HEK293 (cell line): ENCODE measurements around the gene TSPAN14.

ENCODE experiments used
- CTCF ChIA-PET: fragments of 350-600 bp; formaldehyde crosslinking; extraction: SDS; loops from one replicate; lab custom pipeline; 2021; ENCODE audit warnings: antibody characterized with exemption; lab: Yijun Ruan, JAX
- POLR2A ChIA-PET: fragments of 300-600 bp; formaldehyde crosslinking; extraction: SDS; loops from one replicate; lab custom pipeline; 2020; ENCODE audit warnings: antibody characterized with exemption, inconsistent platforms; lab: Yijun Ruan, JAX
- H3K27ac ChIP-seq: fragments of 200-500 bp; sonication (Bioruptor generic); 2 replicates; pipeline ENCODE4 v1.5.1; 2014; ENCODE audit warnings: low read depth, low read length, control low read depth, inconsistent platforms; ENCODE audit errors: extremely low read depth
- H3K36me3 ChIP-seq, 2 experiments: fragments of 200-500 bp in 1 of 2; sonication (Bioruptor generic) in 1 of 2; 1 replicate in 1 of 2; 2 replicates in 1 of 2; pipeline ENCODE4 v1.5.1; 2014 to 2017; ENCODE audit warnings: inconsistent platforms in 2 of 2, low read length in 2 of 2; ENCODE audit not compliant: control insufficient read depth in 2 of 2, insufficient read depth in 1 of 2
- H3K4me1 ChIP-seq: fragments of 200-500 bp; sonication (Bioruptor generic); 2 replicates; pipeline ENCODE4 v1.5.1; 2014; ENCODE audit warnings: mild to moderate bottlenecking, low read length, inconsistent platforms; ENCODE audit not compliant: control insufficient read depth, insufficient read depth
- H3K4me3 ChIP-seq: 2 replicates; pipeline ENCODE4 v1.5.1; 2011; ENCODE audit warnings: low read depth, mild to moderate bottlenecking, control low read depth, low read length, moderate library complexity
- H3K9me3 ChIP-seq: fragments of 200-500 bp; sonication (Bioruptor generic); 2 replicates; pipeline ENCODE4 v1.5.1; 2014; ENCODE audit warnings: low read depth, low read length, inconsistent platforms; ENCODE audit not compliant: control insufficient read depth, insufficient read depth
- FEZF1 ChIP-seq: fragments of 450-650 bp; formaldehyde crosslinking; IDR thresholded peaks from 2 replicates; pipeline ENCODE4 v1.5.1; 2016; ENCODE audit warnings: missing biosample characterization, missing genetic modification characterization
- HOXC10 ChIP-seq: sonication (generic); formaldehyde crosslinking; IDR thresholded peaks from 2 replicates; pipeline ENCODE4 v1.8.1; 2023; ENCODE audit warnings: mild to moderate bottlenecking, missing genetic modification reagents
- SALL2 ChIP-seq: fragments of 450-650 bp; formaldehyde crosslinking; IDR thresholded peaks from 2 replicates; pipeline ENCODE4 v1.5.0; 2017; ENCODE audit warnings: missing biosample characterization, mild to moderate bottlenecking, missing genetic modification characterization, borderline replicate concordance
- SETDB1 ChIP-seq: IDR thresholded peaks from one replicate; pipeline ENCODE4 v1.6.1; 2017; ENCODE audit warnings: mild to moderate bottlenecking, low read length, moderate library complexity, mixed read lengths; ENCODE audit not compliant: insufficient read length
- ZBTB1 ChIP-seq: fragments of 450-650 bp; formaldehyde crosslinking; IDR thresholded peaks from 2 replicates; pipeline ENCODE4 v1.5.1; 2016; ENCODE audit warnings: missing biosample characterization, missing genetic modification characterization
- ZBTB48 ChIP-seq: fragments of 450-650 bp; formaldehyde crosslinking; IDR thresholded peaks from 2 replicates; pipeline ENCODE4 v1.5.1; 2016; ENCODE audit warnings: missing biosample characterization, missing genetic modification characterization
- ZNF10 ChIP-seq: fragments of 450-650 bp; formaldehyde crosslinking; IDR thresholded peaks from 2 replicates; pipeline ENCODE4 v1.5.1; 2017; ENCODE audit warnings: missing biosample characterization, missing genetic modification characterization
- ZNF223 ChIP-seq: fragments of 450-650 bp; formaldehyde crosslinking; IDR thresholded peaks from 2 replicates; pipeline ENCODE4 v1.5.1; 2016; ENCODE audit warnings: missing biosample characterization, missing genetic modification characterization
- ZNF37A ChIP-seq: fragments of 450-650 bp; IDR thresholded peaks from 2 replicates; pipeline ENCODE4 v1.5.1; 2018; ENCODE audit warnings: missing biosample characterization, missing genetic modification characterization
- ZNF596 ChIP-seq: fragments of 450-650 bp; IDR thresholded peaks from 2 replicates; pipeline ENCODE4 v1.5.0; 2018; ENCODE audit warnings: missing biosample characterization, mild to moderate bottlenecking, missing genetic modification characterization, moderate library complexity
- ZNF621 ChIP-seq: fragments of 450-650 bp; formaldehyde crosslinking; IDR thresholded peaks from 2 replicates; pipeline ENCODE4 v1.5.1; 2017; ENCODE audit warnings: missing biosample characterization, missing genetic modification characterization
- ZNF626 ChIP-seq: fragments of 450-650 bp; sonication (Bioruptor Pico); formaldehyde crosslinking; IDR thresholded peaks from 2 replicates; pipeline ENCODE4 v1.5.1; 2018; ENCODE audit warnings: missing biosample characterization, missing genetic modification characterization, inconsistent platforms
- ZNF677 ChIP-seq: fragments of 450-650 bp; IDR thresholded peaks from 2 replicates; pipeline ENCODE4 v1.5.0; 2018; ENCODE audit warnings: missing biosample characterization, mild to moderate bottlenecking, missing genetic modification characterization, moderate library complexity
- ZNF776 ChIP-seq: fragments of 450-650 bp; formaldehyde crosslinking; IDR thresholded peaks from 2 replicates; pipeline ENCODE4 v1.5.0; 2017; ENCODE audit warnings: missing biosample characterization, missing genetic modification characterization, borderline replicate concordance
- ZXDB ChIP-seq: fragments of 450-650 bp; formaldehyde crosslinking; IDR thresholded peaks from 2 replicates; pipeline ENCODE4 v1.5.1; 2016; ENCODE audit warnings: missing biosample characterization, missing genetic modification characterization
- TF ChIP-seq, protein P1 (sequence below): fragments of 450-650 bp; formaldehyde crosslinking; IDR thresholded peaks from 2 replicates; pipeline ENCODE4 v1.5.1; 2016; ENCODE audit warnings: missing biosample characterization, missing genetic modification characterization
- TF ChIP-seq, protein P2 (sequence below): fragments of 450-650 bp; formaldehyde crosslinking; IDR thresholded peaks from 2 replicates; pipeline ENCODE4 v1.5.1; 2016; ENCODE audit warnings: missing biosample characterization, missing genetic modification characterization, low read depth
- TF ChIP-seq, protein P3 (sequence below): fragments of 450-650 bp; formaldehyde crosslinking; IDR thresholded peaks from 2 replicates; pipeline ENCODE4 v1.5.1; 2016; ENCODE audit warnings: missing biosample characterization, missing genetic modification characterization

TSPAN14 gene

DNA sequence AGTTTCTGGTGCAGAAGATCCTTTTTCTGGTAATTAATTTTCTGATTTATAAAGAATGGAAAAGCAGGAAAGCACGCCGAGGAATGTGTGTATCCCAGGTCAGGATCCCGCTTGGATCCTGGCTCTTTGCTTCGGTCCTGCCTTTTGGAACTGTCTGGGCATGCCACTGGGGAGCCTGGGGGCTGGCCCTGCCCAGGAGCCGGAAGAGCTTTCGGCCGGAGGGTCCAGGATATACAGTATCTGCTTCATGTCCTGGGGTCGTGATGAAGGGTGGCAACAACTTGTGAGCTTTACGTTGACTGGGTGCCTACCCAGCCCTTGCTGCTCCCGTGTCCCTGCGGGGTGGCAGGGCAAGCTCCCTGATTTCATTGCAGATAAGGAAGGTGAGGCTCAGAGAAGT is 86.0 kb downstream of the TSPAN14 start:
- TF ChIP-seq ZNF223 (no peak), ZBTB1 (tag by site-specific recombination) (no peak), ZNF37A (tag by site-specific recombination) (no peak), ZNF10 (tag by site-specific recombination) (no peak), ZXDB (tag by site-specific recombination) (no peak), SALL2 (tag by site-specific recombination) (no peak), ZBTB48 (tag by site-specific recombination) (no peak), ZNF776 (tag by site-specific recombination) (no peak), HOXC10 (CRISPR knock-in tag) (no peak), ZNF677 (tag by site-specific recombination) (no peak), SETDB1 (no peak), ZNF596 (tag by site-specific recombination) (no peak), FEZF1 (no peak)
- TF ChIP-seq, protein P1, sequence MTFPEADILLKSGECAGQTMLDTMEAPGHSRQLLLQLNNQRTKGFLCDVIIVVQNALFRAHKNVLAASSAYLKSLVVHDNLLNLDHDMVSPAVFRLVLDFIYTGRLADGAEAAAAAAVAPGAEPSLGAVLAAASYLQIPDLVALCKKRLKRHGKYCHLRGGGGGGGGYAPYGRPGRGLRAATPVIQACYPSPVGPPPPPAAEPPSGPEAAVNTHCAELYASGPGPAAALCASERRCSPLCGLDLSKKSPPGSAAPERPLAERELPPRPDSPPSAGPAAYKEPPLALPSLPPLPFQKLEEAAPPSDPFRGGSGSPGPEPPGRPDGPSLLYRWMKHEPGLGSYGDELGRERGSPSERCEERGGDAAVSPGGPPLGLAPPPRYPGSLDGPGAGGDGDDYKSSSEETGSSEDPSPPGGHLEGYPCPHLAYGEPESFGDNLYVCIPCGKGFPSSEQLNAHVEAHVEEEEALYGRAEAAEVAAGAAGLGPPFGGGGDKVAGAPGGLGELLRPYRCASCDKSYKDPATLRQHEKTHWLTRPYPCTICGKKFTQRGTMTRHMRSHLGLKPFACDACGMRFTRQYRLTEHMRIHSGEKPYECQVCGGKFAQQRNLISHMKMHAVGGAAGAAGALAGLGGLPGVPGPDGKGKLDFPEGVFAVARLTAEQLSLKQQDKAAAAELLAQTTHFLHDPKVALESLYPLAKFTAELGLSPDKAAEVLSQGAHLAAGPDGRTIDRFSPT (tag by site-specific recombination), result no peak
- TF ChIP-seq, protein P2, sequence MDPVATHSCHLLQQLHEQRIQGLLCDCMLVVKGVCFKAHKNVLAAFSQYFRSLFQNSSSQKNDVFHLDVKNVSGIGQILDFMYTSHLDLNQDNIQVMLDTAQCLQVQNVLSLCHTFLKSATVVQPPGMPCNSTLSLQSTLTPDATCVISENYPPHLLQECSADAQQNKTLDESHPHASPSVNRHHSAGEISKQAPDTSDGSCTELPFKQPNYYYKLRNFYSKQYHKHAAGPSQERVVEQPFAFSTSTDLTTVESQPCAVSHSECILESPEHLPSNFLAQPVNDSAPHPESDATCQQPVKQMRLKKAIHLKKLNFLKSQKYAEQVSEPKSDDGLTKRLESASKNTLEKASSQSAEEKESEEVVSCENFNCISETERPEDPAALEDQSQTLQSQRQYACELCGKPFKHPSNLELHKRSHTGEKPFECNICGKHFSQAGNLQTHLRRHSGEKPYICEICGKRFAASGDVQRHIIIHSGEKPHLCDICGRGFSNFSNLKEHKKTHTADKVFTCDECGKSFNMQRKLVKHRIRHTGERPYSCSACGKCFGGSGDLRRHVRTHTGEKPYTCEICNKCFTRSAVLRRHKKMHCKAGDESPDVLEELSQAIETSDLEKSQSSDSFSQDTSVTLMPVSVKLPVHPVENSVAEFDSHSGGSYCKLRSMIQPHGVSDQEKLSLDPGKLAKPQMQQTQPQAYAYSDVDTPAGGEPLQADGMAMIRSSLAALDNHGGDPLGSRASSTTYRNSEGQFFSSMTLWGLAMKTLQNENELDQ (tag by site-specific recombination), result no peak
- TF ChIP-seq, protein P3, sequence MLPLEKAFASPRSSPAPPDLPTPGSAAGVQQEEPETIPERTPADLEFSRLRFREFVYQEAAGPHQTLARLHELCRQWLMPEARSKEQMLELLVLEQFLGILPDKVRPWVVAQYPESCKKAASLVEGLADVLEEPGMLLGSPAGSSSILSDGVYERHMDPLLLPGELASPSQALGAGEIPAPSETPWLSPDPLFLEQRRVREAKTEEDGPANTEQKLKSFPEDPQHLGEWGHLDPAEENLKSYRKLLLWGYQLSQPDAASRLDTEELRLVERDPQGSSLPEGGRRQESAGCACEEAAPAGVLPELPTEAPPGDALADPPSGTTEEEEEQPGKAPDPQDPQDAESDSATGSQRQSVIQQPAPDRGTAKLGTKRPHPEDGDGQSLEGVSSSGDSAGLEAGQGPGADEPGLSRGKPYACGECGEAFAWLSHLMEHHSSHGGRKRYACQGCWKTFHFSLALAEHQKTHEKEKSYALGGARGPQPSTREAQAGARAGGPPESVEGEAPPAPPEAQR (tag by site-specific recombination), result no peak
- H3K36me3 ChIP-seq, result no peaks in the 10 kb centered on the region
- H3K4me3 ChIP-seq, result no peak overlapping the region
- POLR2A ChIA-PET, result interaction anchor here (0.6 kb wide), 1 partner anchor 17 kb away, joined by 3 read pairs; no protein-coding TSS in a partner anchor
- CTCF ChIA-PET, result no interaction called here
- H3K9me3 ChIP-seq, result no peaks in the 10 kb centered on the region
- no peaks in the 10 kb centered on the region for H3K4me1 ChIP-seq
- H3K27ac ChIP-seq, result no peak overlapping the region

DNA sequence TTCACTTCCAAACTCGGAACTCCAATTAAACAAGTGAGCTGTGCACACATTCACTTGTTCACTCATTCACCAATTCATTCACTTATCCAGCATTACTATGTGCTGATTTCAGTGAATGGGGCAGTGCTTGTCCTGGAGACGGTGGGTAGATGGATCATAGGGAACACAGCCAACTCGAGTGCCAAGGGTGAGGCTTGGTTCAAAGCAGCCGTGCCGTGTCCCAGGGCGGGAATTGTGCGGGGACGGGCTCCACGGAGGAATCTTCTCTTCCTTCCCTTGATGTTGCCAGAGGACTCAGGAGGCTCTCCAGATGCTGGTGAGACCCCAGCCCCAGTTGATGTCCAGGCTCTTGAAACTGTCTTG is 86.5 kb downstream of the TSPAN14 start:
- POLR2A ChIA-PET, result interaction anchor here (0.6 kb wide), 1 partner anchor 17 kb away, joined by 3 read pairs; no protein-coding TSS in a partner anchor
- CTCF ChIA-PET, result interaction anchor here (0.9 kb wide), 1 partner anchor 59 kb away, joined by 3 read pairs; no protein-coding TSS in a partner anchor
- H3K4me3 ChIP-seq, result no peak overlapping the region
- H3K36me3 ChIP-seq, result no peaks in the 10 kb centered on the region
- TF ChIP-seq ZNF626, result no peak
- TF ChIP-seq ZNF621, result no peak
- H3K27ac ChIP-seq, result no peak overlapping the region
- no peaks in the 10 kb centered on the region for H3K4me1 ChIP-seq
- no peaks in the 10 kb centered on the region for H3K9me3 ChIP-seq
